Stimulated activated naive CD4-positive, alpha-beta T cell (primary cell): Measurements from ENCODE around the gene NAT10.

Source experiments
- DNase-seq, 6 experiments: peaks; one replicate each; lab custom pipeline; 2025; lab: John Stamatoyannopoulos, UW

NAT10 gene

GRCh38 chr11:34189191-34189590, 83.8 kb downstream of the NAT10 start:
- no peak for DNase-seq

- DNase-seq: no peak
These were observed 85.0 kb downstream of the NAT10 start for GRCh38 chr11:34190192-34191139.

- DNase-seq: no peak
These were observed 86.1 kb downstream of the NAT10 start for GRCh38 chr11:34191578-34191977.

- no peak for DNase-seq
These were observed 87.3 kb downstream of the NAT10 start for GRCh38 chr11:34192481-34193401.

GRCh38 chr11:34194576-34195335, 89.3 kb downstream of the NAT10 start:
- no peak for DNase-seq
